AG10803 (cell line): ENCODE data around the gene HSPG2.
A peak's percentile ranks its signal among the peaks of the same experiment; 100 is the strongest.

Source experiments
- DNase-seq: peaks from one replicate; pipeline ENCODE4 v3.0.0; 2010; ENCODE audit warnings: low read depth
- H3K4me3 ChIP-seq: 2 replicates; pipeline ENCODE4 v1.5.1; 2011; ENCODE audit warnings: mild to moderate bottlenecking, low read length, control low read depth
- TF ChIP-seq, protein P1 (sequence below): conservative IDR thresholded peaks from 2 replicates; pipeline ENCODE4 v1.5.1; 2011; ENCODE audit warnings: mild to moderate bottlenecking, low read length, control low read depth, inconsistent platforms

HSPG2 gene

DNA sequence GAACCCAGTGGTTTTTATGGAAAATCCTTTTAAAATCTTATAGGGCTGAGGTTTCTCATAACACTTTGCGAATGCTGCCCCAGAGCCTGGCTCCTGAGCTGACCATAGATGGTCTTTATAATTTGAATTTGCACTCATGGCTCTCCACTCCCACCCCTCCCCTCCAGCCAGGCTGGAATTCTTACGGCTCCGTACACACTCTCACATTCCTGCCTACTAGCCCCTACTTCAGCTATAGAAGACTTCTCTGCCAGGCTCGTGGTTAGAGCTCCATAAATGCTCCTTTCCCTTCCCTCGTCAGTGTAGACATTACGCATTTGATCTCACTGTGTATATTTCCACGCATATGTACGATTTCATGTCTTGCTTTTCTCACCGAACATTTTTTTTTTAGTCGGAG, 5.4 kb upstream of the HSPG2 start:
- no peak overlapping the region for H3K4me3 ChIP-seq
- no peak for DNase-seq
- TF ChIP-seq, protein P1, sequence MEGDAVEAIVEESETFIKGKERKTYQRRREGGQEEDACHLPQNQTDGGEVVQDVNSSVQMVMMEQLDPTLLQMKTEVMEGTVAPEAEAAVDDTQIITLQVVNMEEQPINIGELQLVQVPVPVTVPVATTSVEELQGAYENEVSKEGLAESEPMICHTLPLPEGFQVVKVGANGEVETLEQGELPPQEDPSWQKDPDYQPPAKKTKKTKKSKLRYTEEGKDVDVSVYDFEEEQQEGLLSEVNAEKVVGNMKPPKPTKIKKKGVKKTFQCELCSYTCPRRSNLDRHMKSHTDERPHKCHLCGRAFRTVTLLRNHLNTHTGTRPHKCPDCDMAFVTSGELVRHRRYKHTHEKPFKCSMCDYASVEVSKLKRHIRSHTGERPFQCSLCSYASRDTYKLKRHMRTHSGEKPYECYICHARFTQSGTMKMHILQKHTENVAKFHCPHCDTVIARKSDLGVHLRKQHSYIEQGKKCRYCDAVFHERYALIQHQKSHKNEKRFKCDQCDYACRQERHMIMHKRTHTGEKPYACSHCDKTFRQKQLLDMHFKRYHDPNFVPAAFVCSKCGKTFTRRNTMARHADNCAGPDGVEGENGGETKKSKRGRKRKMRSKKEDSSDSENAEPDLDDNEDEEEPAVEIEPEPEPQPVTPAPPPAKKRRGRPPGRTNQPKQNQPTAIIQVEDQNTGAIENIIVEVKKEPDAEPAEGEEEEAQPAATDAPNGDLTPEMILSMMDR, result no peak

DNA sequence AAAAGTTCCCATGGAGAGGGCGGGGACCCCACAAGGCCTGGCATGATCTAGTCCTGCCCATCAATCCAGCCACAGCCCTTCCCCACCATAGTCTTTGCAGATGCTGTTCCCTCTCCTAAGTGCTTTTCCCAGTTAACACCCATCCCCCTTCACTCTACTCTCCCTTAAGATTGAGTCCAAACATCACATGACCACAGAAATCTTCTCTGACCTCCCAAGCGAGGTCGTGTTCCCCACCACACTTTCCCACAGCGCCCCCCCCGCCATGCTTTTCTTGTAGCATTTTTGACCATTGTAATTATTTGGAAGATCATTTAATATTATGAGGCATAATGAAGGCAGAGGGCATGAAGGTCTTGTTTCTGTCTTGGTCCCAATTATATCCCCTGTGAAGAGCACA, 4.3 kb upstream of the HSPG2 start:
- TF ChIP-seq, protein P1, result no peak
- no peak overlapping the region for H3K4me3 ChIP-seq
- DNase-seq, result no peak

GRCh38 chr1:21940492-21940891, 3.4 kb upstream of the HSPG2 start:
- no peak for DNase-seq
- H3K4me3 ChIP-seq, result no peak overlapping the region
- TF ChIP-seq, protein P1, result no peak

DNA sequence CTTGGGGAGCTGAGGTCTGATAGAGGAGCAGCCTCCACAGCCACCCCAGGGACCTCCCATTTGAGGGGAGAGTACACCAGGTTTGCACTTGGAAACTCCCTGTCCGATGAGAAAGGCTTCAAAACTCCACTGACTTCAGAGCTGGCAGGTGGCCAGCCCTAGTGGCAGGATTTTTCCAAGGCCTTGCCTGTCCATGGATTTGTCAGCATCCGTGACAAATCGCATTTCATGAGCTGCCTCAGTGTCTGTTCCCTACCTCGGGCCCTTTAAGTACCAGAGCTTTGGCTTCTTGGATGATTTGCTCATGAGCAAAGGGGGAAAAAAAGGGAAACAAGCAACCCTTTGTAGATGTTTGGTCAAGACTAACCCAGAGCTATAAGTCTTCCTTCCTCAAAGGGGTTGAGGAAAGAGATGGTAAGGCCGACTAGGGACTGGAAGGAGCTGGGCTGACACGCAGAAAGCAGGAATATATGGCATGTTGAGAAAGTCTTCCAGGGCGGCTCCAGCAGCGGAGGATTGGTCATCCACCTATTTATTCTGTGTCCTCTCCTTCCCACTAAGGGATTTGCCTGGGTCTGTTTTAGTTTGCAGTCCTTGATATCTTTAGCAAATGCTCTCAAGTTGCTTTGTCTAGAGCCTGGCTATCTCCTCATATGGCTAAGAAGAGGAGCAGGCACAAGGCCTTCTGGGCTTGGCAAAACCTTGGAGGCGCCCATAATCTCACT, 2.7 kb upstream of the HSPG2 start:
- DNase-seq, result peak; percentile 97
- TF ChIP-seq, protein P1, result peak; percentile 60
- H3K4me3 ChIP-seq, result no peak overlapping the region

GRCh38 chr1:21938732-21939538, 1.8 kb upstream of the HSPG2 start:
- no peak overlapping the region for H3K4me3 ChIP-seq
- TF ChIP-seq, protein P1, result no peak
- DNase-seq, result no peak

GRCh38 chr1:21937372-21938121, 437 bp upstream of the HSPG2 start:
- TF ChIP-seq, protein P1, result no peak
- peak overlapping the region; percentile 42 for H3K4me3 ChIP-seq
- DNase-seq, result peak; percentile 78
